KMS-11 (cell line): ENCODE data around the gene PHTF2.
"Not testable (repeated sequence)": the region's sequence is repeated elsewhere in the genome, so short reads cannot be mapped to it uniquely, and the experiment has no call there.

Experiments
- H2AFZ ChIP-seq: fragments of 200-600 bp; sonication (generic); 2 replicates; pipeline ENCODE4 v1.6.1; 2016; ENCODE audit warnings: antibody characterized with exemption, mixed run types, low read depth
- H3K27ac ChIP-seq: fragments of 200-600 bp; sonication (generic); 2 replicates; pipeline ENCODE4 v1.6.1; 2016; ENCODE audit warnings: mild to moderate bottlenecking, mixed run types
- H3K27me3 ChIP-seq: fragments of 200-600 bp; sonication (generic); 2 replicates; pipeline ENCODE4 v1.6.1; 2017; ENCODE audit warnings: mild to moderate bottlenecking, low read depth, mixed run types, moderate library complexity; ENCODE audit not compliant: insufficient read depth
- H3K36me3 ChIP-seq: fragments of 200-600 bp; sonication (generic); 2 replicates; pipeline ENCODE4 v1.6.1; 2017; ENCODE audit warnings: mild to moderate bottlenecking, mixed run types; ENCODE audit not compliant: insufficient read depth
- H3K4me1 ChIP-seq: fragments of 200-600 bp; sonication (generic); 2 replicates; pipeline ENCODE4 v1.6.1; 2016; ENCODE audit warnings: mild to moderate bottlenecking, low read depth, mixed run types; ENCODE audit not compliant: poor library complexity, severe bottlenecking
- H3K4me2 ChIP-seq: fragments of 200-600 bp; sonication (generic); 2 replicates; pipeline ENCODE4 v1.7.0; 2016; ENCODE audit warnings: mild to moderate bottlenecking, mixed run types
- H3K4me3 ChIP-seq: fragments of 200-600 bp; sonication (generic); IDR thresholded peaks from 2 replicates; pipeline ENCODE4 v1.6.1; 2017; ENCODE audit warnings: low read depth, low read length, mixed read lengths; ENCODE audit not compliant: insufficient read depth
- H3K79me2 ChIP-seq: fragments of 200-600 bp; sonication (generic); 2 replicates; pipeline ENCODE4 v1.6.1; 2016; ENCODE audit warnings: low read depth, mixed run types; ENCODE audit not compliant: insufficient read depth
- H3K9ac ChIP-seq: fragments of 200-600 bp; sonication (generic); 2 replicates; pipeline ENCODE4 v1.6.1; 2016; ENCODE audit warnings: mild to moderate bottlenecking, mixed run types
- H4K20me1 ChIP-seq: fragments of 200-600 bp; sonication (generic); 2 replicates; pipeline ENCODE4 v1.6.1; 2016; ENCODE audit warnings: mild to moderate bottlenecking, mixed run types; ENCODE audit not compliant: insufficient read depth
- TF ChIP-seq, protein P1 (sequence below): fragments of 200-600 bp; sonication (generic); conservative IDR thresholded peaks from 2 replicates; pipeline ENCODE4 v1.6.1; 2017; ENCODE audit warnings: low read depth, mild to moderate bottlenecking, antibody characterized with exemption, low read length, moderate library complexity, mixed read lengths

Gene PHTF2

DNA sequence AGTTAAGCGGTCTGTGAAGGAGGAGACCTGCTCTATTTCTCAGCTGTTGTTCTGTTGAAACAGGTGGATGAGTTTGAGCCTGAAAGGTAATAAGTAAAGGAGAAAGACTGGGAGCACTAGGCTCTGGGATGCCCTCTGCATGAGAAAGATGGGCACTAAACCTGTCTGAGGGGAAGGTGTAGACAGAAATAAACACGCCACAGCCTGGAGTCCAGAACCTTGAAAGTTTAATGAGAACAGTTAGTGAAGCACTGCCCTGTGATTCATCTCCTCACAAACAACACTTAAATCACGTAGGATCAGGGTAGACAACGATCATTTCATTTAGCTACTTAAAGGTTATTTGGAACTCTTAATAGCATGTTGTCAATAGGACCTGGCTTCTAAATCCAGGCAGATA, 193.1 kb downstream of the PHTF2 start:
- Histone ChIP-seq H3K4me1 (no peaks in the 10 kb centered on the region), H3K79me2 (no peaks in the 10 kb centered on the region), H3K9ac (no peak overlapping the region), H3K4me2 (no peak overlapping the region), H4K20me1 (no peaks in the 10 kb centered on the region), H3K36me3 (no peaks in the 10 kb centered on the region), H2AFZ (no peak overlapping the region), H3K27ac (no peak overlapping the region), H3K4me3 (no peak overlapping the region), H3K27me3 (no peaks in the 10 kb centered on the region)
- TF ChIP-seq, protein P1, sequence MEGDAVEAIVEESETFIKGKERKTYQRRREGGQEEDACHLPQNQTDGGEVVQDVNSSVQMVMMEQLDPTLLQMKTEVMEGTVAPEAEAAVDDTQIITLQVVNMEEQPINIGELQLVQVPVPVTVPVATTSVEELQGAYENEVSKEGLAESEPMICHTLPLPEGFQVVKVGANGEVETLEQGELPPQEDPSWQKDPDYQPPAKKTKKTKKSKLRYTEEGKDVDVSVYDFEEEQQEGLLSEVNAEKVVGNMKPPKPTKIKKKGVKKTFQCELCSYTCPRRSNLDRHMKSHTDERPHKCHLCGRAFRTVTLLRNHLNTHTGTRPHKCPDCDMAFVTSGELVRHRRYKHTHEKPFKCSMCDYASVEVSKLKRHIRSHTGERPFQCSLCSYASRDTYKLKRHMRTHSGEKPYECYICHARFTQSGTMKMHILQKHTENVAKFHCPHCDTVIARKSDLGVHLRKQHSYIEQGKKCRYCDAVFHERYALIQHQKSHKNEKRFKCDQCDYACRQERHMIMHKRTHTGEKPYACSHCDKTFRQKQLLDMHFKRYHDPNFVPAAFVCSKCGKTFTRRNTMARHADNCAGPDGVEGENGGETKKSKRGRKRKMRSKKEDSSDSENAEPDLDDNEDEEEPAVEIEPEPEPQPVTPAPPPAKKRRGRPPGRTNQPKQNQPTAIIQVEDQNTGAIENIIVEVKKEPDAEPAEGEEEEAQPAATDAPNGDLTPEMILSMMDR = no peak

DNA sequence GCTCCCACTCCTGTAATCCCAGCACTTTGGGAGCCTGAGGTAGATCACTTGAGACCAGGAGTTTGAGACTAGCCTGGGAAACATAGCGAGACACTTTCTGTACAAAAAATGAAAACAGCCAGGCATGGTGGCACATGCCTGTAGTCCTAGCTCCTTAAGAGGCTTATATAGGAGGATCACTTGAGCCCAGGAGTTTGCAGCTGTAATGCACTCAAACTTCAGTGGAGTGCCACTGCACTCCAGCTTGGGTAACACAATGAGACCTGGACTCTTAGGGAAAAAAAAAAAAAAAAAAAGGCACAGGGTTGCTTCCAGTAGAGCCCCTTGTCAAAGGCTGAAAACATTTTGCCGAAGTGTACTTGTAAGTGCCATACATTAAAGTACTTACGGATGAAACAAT, 195.3 kb downstream of the PHTF2 start:
- H3K27me3 ChIP-seq = no peaks in the 10 kb centered on the region
- no peaks in the 10 kb centered on the region for H3K4me1 ChIP-seq
- no peak overlapping the region for H3K4me2 ChIP-seq
- no peaks in the 10 kb centered on the region for H3K36me3 ChIP-seq
- TF ChIP-seq, protein P1 = no peak
- no peak overlapping the region for H2AFZ ChIP-seq
- H3K4me3 ChIP-seq = no peak overlapping the region
- H4K20me1 ChIP-seq = no peaks in the 10 kb centered on the region
- no peaks in the 10 kb centered on the region for H3K79me2 ChIP-seq
- H3K27ac ChIP-seq = no peak overlapping the region
- H3K9ac ChIP-seq = no peak overlapping the region

DNA sequence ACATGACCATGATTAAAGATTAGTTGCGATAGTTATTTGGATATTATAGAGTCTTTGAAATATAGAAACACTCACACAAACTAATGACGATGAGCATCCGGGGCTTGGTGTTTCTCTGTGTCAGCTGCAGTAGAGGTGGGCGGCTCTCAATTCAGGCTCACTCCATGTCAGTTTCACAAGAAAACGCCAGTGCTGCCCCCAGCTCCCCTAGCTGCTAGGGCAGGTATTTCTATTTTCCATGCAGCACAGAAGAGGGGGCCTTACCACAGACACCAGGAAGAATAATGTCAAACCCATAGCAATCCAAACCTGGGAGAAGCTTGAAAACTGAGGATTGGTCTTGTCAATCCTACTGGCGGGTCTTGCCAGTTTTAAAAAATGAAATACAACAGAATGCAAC, 197.1 kb downstream of the PHTF2 start:
- Histone ChIP-seq H4K20me1 (no peaks in the 10 kb centered on the region), H3K4me2 (no peak overlapping the region), H3K4me3 (no peak overlapping the region), H3K4me1 (no peaks in the 10 kb centered on the region), H3K9ac (no peak overlapping the region), H3K36me3 (no peaks in the 10 kb centered on the region), H3K27ac (no peak overlapping the region), H3K27me3 (no peaks in the 10 kb centered on the region), H3K79me2 (no peaks in the 10 kb centered on the region), H2AFZ (no peak overlapping the region)
- TF ChIP-seq, protein P1 = no peak

DNA sequence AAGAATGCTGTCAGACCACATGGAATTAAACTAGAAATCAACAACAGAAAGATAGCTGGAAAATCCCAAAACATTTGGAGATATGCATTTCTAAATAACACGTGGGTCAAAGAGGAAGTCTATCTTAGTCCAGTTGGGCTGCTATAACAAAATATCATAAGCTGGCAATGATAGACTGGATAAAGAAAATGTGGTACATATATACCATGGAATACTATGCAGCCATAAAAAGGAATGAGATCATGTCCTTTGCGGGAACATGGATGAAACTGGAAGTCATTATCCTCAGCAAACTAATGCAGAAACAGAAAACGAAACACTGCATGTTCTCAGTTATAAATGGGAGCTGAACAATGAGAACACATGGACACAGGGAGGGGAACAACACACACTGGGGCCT, 200.6 kb downstream of the PHTF2 start:
- not testable (repeated sequence) for H3K4me3 ChIP-seq, H3K9ac ChIP-seq, H4K20me1 ChIP-seq, H3K36me3 ChIP-seq, H2AFZ ChIP-seq, H3K4me1 ChIP-seq, H3K79me2 ChIP-seq, H3K4me2 ChIP-seq, H3K27me3 ChIP-seq, H3K27ac ChIP-seq

DNA sequence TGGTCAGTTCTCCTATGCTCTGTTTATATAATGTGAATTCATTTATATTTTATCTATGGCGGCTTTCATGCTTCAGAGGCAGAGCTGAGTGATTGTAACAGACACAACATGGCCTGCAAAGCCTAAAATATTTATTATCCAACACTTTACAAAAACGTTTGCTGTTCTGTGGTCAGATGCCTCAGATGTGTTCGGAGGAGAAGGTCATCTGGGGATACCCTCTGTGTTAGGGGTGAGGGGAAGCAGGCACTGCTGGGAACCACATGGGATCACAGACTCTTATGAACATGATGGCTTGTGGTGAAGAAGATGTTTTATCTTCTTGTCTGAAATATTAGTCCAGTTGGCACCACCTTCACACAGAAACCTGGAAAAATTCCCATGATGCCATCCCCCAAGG, 203.4 kb downstream of the PHTF2 start:
- TF ChIP-seq, protein P1 = no peak

More for the DNA sequence above, 203.4 kb downstream of the PHTF2 start:
- no peak overlapping the region for H3K4me2 ChIP-seq
- H3K4me3 ChIP-seq = no peak overlapping the region
- H3K36me3 ChIP-seq = no peaks in the 10 kb centered on the region
- no peaks in the 10 kb centered on the region for H3K79me2 ChIP-seq
- H3K27me3 ChIP-seq = no peaks in the 10 kb centered on the region
- H2AFZ ChIP-seq = no peak overlapping the region
- H3K9ac ChIP-seq = no peak overlapping the region
- H3K27ac ChIP-seq = no peak overlapping the region
- no peaks in the 10 kb centered on the region for H4K20me1 ChIP-seq
- no peaks in the 10 kb centered on the region for H3K4me1 ChIP-seq
